ENCODE data around the gene ESYT1. TPM values are rescaled to one million over a fixed set of nuclear protein-coding genes. Genes with fewer than 3 reads are reported as not detected.

The ESYT1 gene
- total and polyA plus RNA-seq, 9 donors = 62.3 to 139 (median 97.3) TPM

DNA sequence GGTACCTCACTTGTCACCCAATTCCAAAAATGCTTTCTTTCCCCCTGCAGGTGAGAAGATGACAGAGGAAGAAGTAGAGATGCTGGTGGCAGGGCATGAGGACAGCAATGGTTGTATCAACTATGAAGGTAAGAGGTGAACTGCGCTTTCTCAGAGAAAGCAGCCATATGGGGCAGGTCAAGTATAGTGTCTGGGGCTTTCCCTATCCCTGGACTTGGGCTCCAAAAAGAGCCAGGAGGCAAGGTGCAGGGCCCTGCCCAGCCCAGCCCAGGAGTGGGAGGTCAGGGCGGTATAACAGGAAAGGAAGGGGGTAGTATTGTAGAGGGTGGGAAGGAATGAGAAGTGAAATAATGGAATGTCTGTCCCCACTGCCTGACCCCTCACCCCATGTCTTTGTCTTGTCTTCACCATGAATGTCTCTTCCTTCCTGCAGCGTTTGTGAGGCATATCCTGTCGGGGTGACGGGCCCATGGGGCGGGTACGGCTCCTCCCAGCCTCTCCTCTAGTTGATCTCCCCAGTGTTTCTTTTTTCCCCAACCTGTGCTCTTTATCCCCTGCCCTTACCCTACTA is 32.2 kb downstream of the ESYT1 start:
- peaks cover 1% of the 10 kb centered on the region for H3K4me1 ChIP-seq (ENCODE audit: insufficient read depth)
- intact Hi-C loops (cut with DNase I) = loop anchor here in 2 of 4 donors (2.0 to 5.0 kb wide), 2 partner anchors 38 to 61 kb away; partner anchors contain the start of gene RNF41 (in 1 of the 2)
- no peak for DNase-seq
- no peaks in the 10 kb centered on the region for H3K27me3 ChIP-seq
- 20 to 24% (median 21%) methylated on average over 7 of the region's 7 CpGs for WGBS, 3 donors
- no peaks in the 10 kb centered on the region for H3K9me3 ChIP-seq
- TF ChIP-seq, protein P1, sequence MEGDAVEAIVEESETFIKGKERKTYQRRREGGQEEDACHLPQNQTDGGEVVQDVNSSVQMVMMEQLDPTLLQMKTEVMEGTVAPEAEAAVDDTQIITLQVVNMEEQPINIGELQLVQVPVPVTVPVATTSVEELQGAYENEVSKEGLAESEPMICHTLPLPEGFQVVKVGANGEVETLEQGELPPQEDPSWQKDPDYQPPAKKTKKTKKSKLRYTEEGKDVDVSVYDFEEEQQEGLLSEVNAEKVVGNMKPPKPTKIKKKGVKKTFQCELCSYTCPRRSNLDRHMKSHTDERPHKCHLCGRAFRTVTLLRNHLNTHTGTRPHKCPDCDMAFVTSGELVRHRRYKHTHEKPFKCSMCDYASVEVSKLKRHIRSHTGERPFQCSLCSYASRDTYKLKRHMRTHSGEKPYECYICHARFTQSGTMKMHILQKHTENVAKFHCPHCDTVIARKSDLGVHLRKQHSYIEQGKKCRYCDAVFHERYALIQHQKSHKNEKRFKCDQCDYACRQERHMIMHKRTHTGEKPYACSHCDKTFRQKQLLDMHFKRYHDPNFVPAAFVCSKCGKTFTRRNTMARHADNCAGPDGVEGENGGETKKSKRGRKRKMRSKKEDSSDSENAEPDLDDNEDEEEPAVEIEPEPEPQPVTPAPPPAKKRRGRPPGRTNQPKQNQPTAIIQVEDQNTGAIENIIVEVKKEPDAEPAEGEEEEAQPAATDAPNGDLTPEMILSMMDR (IDR thresholded peaks at IDR 0.05) = no peak
- TF ChIP-seq POLR2A (IDR thresholded peaks at IDR 0.05) = no peak
- no peak for TF ChIP-seq EP300 (IDR thresholded peaks at IDR 0.05)
- H3K4me3 ChIP-seq = peak overlapping the region; percentile 97
- no peaks in the 10 kb centered on the region for H3K36me3 ChIP-seq
- peak overlapping the region; percentile 82 to 91 for H3K27ac ChIP-seq

DNA sequence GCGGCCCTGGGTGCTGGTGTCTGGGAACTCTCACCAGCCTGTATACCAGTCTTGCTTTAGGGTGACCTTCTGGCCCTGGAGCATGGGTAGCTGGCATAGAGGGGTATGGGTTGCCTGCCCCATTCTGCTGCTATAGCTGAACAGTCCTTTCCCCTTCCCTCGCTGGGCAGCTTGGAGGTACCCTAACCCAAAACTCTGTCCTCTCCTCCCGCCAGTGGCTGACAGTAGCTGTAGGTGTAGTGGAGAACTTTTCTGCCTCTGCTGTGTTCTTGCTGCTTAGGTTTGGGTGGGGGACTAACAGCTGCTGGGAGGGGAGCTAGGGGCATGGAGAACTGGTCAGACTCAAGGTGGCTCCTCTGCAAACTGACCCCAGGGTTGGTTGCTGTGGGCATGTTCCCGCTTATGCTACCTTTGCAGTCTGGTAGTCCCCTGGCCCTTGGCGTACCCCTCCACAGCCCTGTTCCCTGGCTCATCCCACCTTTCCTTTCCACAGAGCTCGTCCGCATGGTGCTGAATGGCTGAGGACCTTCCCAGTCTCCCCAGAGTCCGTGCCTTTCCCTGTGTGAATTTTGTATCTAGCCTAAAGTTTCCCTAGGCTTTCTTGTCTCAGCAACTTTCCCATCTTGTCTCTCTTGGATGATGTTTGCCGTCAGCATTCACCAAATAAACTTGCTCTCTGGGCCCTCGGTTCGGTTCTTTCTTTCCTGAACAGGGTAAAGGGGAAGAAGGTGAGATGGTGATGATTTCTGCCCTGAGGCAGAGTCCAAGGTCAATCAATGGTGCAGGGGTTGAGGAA is 33.0 kb downstream of the ESYT1 start:
- no peak for DNase-seq
- TF ChIP-seq, protein P1 (IDR thresholded peaks at IDR 0.05) = no peak
- TF ChIP-seq EP300 (IDR thresholded peaks at IDR 0.05) (no peak), POLR2A (IDR thresholded peaks at IDR 0.05) (no peak)
- Histone ChIP-seq H3K27me3 (no peaks in the 10 kb centered on the region), H3K4me3 (peak overlapping the region; percentile 97), H3K4me1 (ENCODE audit: insufficient read depth) (peaks cover 1% of the 10 kb centered on the region), H3K27ac (peak overlapping the region; percentile 24 to 91), H3K36me3 (no peaks in the 10 kb centered on the region), H3K9me3 (no peaks in the 10 kb centered on the region)
- 41 to 53% (median 52%) methylated on average over 11 of the region's 11 CpGs for WGBS, 3 donors
- intact Hi-C loops (cut with DNase I) = loop anchor here in 2 of 4 donors (2.0 to 5.0 kb wide), 2 partner anchors 39 to 60 kb away; partner anchors contain the start of gene RNF41 (in 1 of the 2)

DNA sequence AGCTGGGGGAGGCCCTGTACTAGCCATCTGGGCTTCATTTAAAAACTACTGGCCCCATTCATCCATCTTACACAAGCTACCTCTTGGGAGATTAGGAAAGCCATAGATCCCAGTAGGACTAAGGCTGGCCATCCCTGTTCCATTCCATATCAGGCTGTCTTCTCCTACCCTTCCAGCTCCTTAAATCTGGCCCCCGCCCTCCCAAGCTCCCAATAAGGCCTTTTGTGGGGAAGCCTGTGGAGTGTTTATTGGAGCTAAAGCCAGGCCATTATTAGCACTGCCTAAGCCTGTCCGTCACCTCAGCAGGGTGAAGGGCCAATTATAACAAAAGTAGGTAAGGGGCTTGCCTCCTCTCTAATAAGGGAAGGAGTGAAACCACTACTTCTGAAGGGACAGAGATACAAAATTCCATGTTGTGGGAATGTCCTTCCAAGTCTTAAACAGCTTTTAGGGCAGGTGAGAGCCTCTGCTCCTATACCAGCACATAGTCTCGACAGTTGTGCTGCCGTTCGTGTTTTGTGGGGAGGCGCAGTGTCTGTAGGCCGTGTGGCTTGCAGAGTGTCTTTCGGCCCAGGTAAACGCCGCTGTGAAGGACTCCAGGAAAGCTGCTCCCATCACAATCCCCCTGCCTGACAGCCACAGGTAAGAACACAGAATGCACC is 33.8 kb downstream of the ESYT1 start:
- TF ChIP-seq POLR2A (IDR thresholded peaks at IDR 0.05) (no peak), EP300 (IDR thresholded peaks at IDR 0.05) (no peak)
- TF ChIP-seq, protein P1 (IDR thresholded peaks at IDR 0.05) = no peak
- Histone ChIP-seq H3K36me3 (no peaks in the 10 kb centered on the region), H3K4me3 (no peak overlapping the region), H3K27ac (peak overlapping the region in 1 of 2 donors; percentile 24), H3K9me3 (no peaks in the 10 kb centered on the region), H3K27me3 (no peaks in the 10 kb centered on the region), H3K4me1 (ENCODE audit: insufficient read depth) (peaks cover 1% of the 10 kb centered on the region)
- WGBS, 3 donors = 68 to 72% (median 68%) methylated on average over 10 of the region's 10 CpGs
- intact Hi-C loops (cut with DNase I) = loop anchor here in 2 of 4 donors (2.0 to 5.0 kb wide), 2 partner anchors 40 to 59 kb away; partner anchors contain the start of gene RNF41 (in 1 of the 2)
- no peak for DNase-seq

Measured in ovary (tissue), 9 donors.